PFSK-1 (cell line): Measurements from ENCODE around the gene RPGR.

Experiments
- FOXP2 ChIP-seq: optimal IDR thresholded peaks from 2 replicates; pipeline ENCODE3; 2011; ENCODE audit warnings: borderline replicate concordance, control low read depth, inconsistent platforms; ENCODE audit not compliant: insufficient read depth; ENCODE audit errors: extremely low read length, extremely low read depth
- POLR2AphosphoS5 ChIP-seq: IDR thresholded peaks from 2 replicates; pipeline ENCODE4 v1.6.1; 2012; ENCODE audit warnings: low read depth, mild to moderate bottlenecking, control low read depth, low read length, moderate library complexity
- REST ChIP-seq, 2 experiments: IDR thresholded peaks; 2 replicates each; pipeline versions ENCODE4 v1.6.1 to v1.8.0; 2011 to 2012; ENCODE audit warnings: low read depth in 2 of 2, low read length in 2 of 2, control low read depth in 1 of 2, inconsistent platforms in 1 of 2, mild to moderate bottlenecking in 1 of 2, moderate library complexity in 1 of 2; ENCODE audit not compliant: insufficient read depth in 1 of 2
- SIN3A ChIP-seq: IDR thresholded peaks from 2 replicates; pipeline ENCODE4 v1.6.1; 2012; ENCODE audit warnings: mild to moderate bottlenecking, low read length, moderate library complexity, borderline replicate concordance; ENCODE audit not compliant: insufficient read depth
- TAF1 ChIP-seq: IDR thresholded peaks from 2 replicates; pipeline ENCODE4 v1.6.1; 2012; ENCODE audit warnings: low read length, control low read depth, borderline replicate concordance; ENCODE audit not compliant: insufficient read depth

Gene RPGR

GRCh38 chrX:38279188-38279587 is 48.1 kb downstream of the RPGR start:
- TF ChIP-seq SIN3A: no peak
- no peak for TF ChIP-seq POLR2AphosphoS5
- TF ChIP-seq FOXP2: no peak
- no peak for TF ChIP-seq REST (IDR thresholded peaks at IDR 0.05; ENCODE audit: insufficient read depth in 1 of 2, low read depth in 2 of 2, low read length in 2 of 2)
- no peak for TF ChIP-seq TAF1

- TF ChIP-seq FOXP2 (no peak), POLR2AphosphoS5 (no peak), SIN3A (no peak), TAF1 (no peak), REST (IDR thresholded peaks at IDR 0.05; ENCODE audit: insufficient read depth in 1 of 2, low read depth in 2 of 2, low read length in 2 of 2) (no peak)
These were observed 48.6 kb downstream of the RPGR start for GRCh38 chrX:38278682-38279081.

GRCh38 chrX:38277802-38278201 is 49.5 kb downstream of the RPGR start:
- no peak for TF ChIP-seq SIN3A
- no peak for TF ChIP-seq POLR2AphosphoS5
- no peak for TF ChIP-seq REST (IDR thresholded peaks at IDR 0.05; ENCODE audit: insufficient read depth in 1 of 2, low read depth in 2 of 2, low read length in 2 of 2)
- no peak for TF ChIP-seq FOXP2
- TF ChIP-seq TAF1: no peak

- no peak for TF ChIP-seq SIN3A
- TF ChIP-seq FOXP2: no peak
- no peak for TF ChIP-seq REST (IDR thresholded peaks at IDR 0.05; ENCODE audit: insufficient read depth in 1 of 2, low read depth in 2 of 2, low read length in 2 of 2)
- no peak for TF ChIP-seq TAF1
- no peak for TF ChIP-seq POLR2AphosphoS5
These were observed 50.2 kb downstream of the RPGR start for GRCh38 chrX:38277136-38277535.

- TF ChIP-seq SIN3A (no peak), POLR2AphosphoS5 (no peak), REST (IDR thresholded peaks at IDR 0.05; ENCODE audit: insufficient read depth in 1 of 2, low read depth in 2 of 2, low read length in 2 of 2) (no peak), TAF1 (no peak), FOXP2 (no peak)
These were observed 51.2 kb downstream of the RPGR start for GRCh38 chrX:38276089-38276488.
